Esophagus squamous epithelium (tissue), 5 donors: ENCODE results near the gene COL23A1. TPM values are rescaled to one million over a fixed set of nuclear protein-coding genes. Genes with fewer than 3 reads are reported as not detected.

ENCODE experiments used
- DNase-seq: peaks from one replicate; lab custom pipeline; 2025; lab: John Stamatoyannopoulos, UW
- H3K27ac ChIP-seq, 4 donors: fragments of 200-600 bp; sonication (generic); one replicate each; pipeline ENCODE4 v1.5.1; 2016 to 2019; ENCODE audit warnings: mild to moderate bottlenecking in 1 of 4
- H3K27me3 ChIP-seq, 4 donors: fragments of 200-600 bp; sonication (generic); 1 replicate in 3 of 4; 2 replicates in 1 of 4; pipeline versions ENCODE4 v1.5.1 to v1.6.0; 2017 to 2021; ENCODE audit warnings: antibody characterized with exemption in 1 of 4
- H3K36me3 ChIP-seq, 3 donors: fragments of 200-600 bp; sonication (generic); one replicate each; pipeline ENCODE4 v1.5.1; 2016 to 2019
- H3K4me1 ChIP-seq, 3 donors: fragments of 200-600 bp; sonication (generic); one replicate each; pipeline ENCODE4 v1.5.1; 2017 to 2019
- H3K4me3 ChIP-seq, 4 donors: fragments of 200-600 bp; sonication (generic); 1 replicate in 3 of 4; 2 replicates in 1 of 4; pipeline ENCODE4 v1.5.1; 2016 to 2019; ENCODE audit warnings: mild to moderate bottlenecking in 2 of 4, moderate library complexity in 1 of 4
- H3K9me3 ChIP-seq, 3 donors: fragments of 200-600 bp; sonication (generic); one replicate each; pipeline ENCODE4 v1.5.1; 2016 to 2019
- POLR2A ChIP-seq, 4 donors: fragments of 450-650 bp; IDR thresholded peaks; one replicate each; pipeline ENCODE4 v1.6.1; 2017; ENCODE audit warnings: antibody characterized with exemption in 4 of 4, mild to moderate bottlenecking in 4 of 4, moderate library complexity in 3 of 4
- WGBS, 2 donors: methylation state at CpG; one replicate each; pipeline ENCODE4 v1.1.5; 2018; 5-methylcytosine and 5-hydroxymethylcytosine counted together
- intact Hi-C: fragments of 100-400 bp; cut with DNase I; formaldehyde crosslinking; loops from one replicate; pipeline ENCODE4 v1.15.0; 2022
- total RNA-seq, 4 donors: library from RNA; depleted of rRNA; stranded (reverse); fragments of >200 nt; gene quantifications; one replicate each; pipeline ENCODE4 v1.1.0, GENCODE V29; 2016
- TF ChIP-seq, protein P1 (sequence below), 6 experiments: fragments of 450-650 bp in 4 of 6; fragments of 200-600 bp in 2 of 6; sonication (generic) in 2 of 6; IDR thresholded peaks; one replicate each; pipeline ENCODE4 v1.5.1; 2016 to 2019; ENCODE audit warnings: antibody characterized with exemption in 6 of 6, mild to moderate bottlenecking in 4 of 6, moderate library complexity in 4 of 6
- donor health status: DM: yes; HTN: yes; CAD: no.

Gene COL23A1
- total RNA-seq, 4 donors from 2014 or later: 0.41 to 1.5 (median 0.44) TPM; not detected in 1

DNA sequence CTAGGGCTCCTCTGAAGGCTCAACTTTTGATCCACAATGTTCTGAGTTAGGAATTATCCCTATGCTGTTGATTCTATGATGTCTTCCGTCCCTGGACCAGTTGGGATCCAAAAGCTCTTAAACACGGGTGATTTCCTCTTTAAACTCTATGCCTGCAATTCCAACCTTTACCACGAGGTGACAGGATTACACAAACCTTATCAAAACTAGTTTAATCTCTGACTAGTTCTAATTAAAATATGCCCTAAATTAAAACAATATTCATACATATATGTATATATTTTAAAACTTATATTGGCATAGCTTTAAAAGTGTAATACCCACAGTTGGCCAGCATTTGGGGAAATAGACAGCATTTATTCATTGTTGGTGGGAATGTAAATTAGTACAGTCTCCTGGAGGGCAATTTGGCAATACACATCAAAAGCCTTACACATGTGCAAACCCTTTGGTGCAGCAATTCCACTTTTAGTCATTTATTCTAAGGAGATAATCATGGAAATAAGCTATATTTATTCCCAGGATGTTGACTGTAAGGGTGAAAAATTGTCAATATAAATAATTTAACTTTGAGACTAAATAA is 306.0 kb downstream of the COL23A1 start:
- Histone ChIP-seq H3K27ac (no peak overlapping the region), H3K27me3 (peaks cover 0 to 90% (median 0%) of the 10 kb centered on the region in 4 donors), H3K4me3 (no peak overlapping the region), H3K4me1 (peaks cover 7 to 39% (median 20%) of the 10 kb centered on the region in 3 donors), H3K9me3 (peaks cover 0 to 10% (median 10%) of the 10 kb centered on the region in 3 donors), H3K36me3 (no peaks in the 10 kb centered on the region)
- 47 to 50% methylated on average over 3 of the region's 3 CpGs for WGBS, 2 donors
- intact Hi-C loops: loop anchor here (10.0 kb wide), 2 partner anchors 271 to 301 kb away; no protein-coding TSS in a partner anchor
- DNase-seq: no peak
- TF ChIP-seq, protein P1, sequence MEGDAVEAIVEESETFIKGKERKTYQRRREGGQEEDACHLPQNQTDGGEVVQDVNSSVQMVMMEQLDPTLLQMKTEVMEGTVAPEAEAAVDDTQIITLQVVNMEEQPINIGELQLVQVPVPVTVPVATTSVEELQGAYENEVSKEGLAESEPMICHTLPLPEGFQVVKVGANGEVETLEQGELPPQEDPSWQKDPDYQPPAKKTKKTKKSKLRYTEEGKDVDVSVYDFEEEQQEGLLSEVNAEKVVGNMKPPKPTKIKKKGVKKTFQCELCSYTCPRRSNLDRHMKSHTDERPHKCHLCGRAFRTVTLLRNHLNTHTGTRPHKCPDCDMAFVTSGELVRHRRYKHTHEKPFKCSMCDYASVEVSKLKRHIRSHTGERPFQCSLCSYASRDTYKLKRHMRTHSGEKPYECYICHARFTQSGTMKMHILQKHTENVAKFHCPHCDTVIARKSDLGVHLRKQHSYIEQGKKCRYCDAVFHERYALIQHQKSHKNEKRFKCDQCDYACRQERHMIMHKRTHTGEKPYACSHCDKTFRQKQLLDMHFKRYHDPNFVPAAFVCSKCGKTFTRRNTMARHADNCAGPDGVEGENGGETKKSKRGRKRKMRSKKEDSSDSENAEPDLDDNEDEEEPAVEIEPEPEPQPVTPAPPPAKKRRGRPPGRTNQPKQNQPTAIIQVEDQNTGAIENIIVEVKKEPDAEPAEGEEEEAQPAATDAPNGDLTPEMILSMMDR (IDR thresholded peaks at IDR 0.05): peak in 5 of 6 experiments; percentile 44 to 89 (median 66)
- TF ChIP-seq POLR2A (IDR thresholded peaks at IDR 0.05): no peak

DNA sequence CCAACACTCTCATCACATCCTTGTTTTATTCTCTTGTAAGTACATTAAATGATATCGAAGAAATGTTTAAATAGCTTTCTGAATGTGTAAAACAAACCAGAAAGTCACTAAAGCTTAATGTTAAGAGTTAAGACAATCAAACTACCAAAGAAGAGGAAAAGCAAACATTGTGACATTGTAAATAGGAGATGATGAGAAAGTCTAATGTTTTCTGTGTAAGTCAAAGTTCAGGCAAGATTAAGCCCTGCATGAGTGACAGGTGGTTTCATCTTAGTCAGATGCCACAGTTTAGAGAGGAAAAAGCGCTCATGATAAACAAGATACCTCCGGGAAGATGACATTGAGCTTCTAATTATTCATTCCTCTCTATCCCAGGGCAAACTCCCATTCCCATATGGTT is 306.7 kb downstream of the COL23A1 start:
- intact Hi-C loops: loop anchor here (10.0 kb wide), 2 partner anchors 271 to 301 kb away; no protein-coding TSS in a partner anchor
- peaks cover 0 to 94% (median 0%) of the 10 kb centered on the region in 4 donors for H3K27me3 ChIP-seq
- H3K27ac ChIP-seq: no peak overlapping the region
- H3K9me3 ChIP-seq: peaks cover 0 to 10% (median 10%) of the 10 kb centered on the region in 3 donors
- TF ChIP-seq, protein P1 (IDR thresholded peaks at IDR 0.05): no peak
- no peak for TF ChIP-seq POLR2A (IDR thresholded peaks at IDR 0.05)
- no peaks in the 10 kb centered on the region for H3K36me3 ChIP-seq
- peaks cover 4 to 32% (median 13%) of the 10 kb centered on the region in 3 donors for H3K4me1 ChIP-seq
- no peak for DNase-seq
- WGBS, 2 donors: 86 to 91% methylated on average over 3 of the region's 3 CpGs
- H3K4me3 ChIP-seq: no peak overlapping the region

DNA sequence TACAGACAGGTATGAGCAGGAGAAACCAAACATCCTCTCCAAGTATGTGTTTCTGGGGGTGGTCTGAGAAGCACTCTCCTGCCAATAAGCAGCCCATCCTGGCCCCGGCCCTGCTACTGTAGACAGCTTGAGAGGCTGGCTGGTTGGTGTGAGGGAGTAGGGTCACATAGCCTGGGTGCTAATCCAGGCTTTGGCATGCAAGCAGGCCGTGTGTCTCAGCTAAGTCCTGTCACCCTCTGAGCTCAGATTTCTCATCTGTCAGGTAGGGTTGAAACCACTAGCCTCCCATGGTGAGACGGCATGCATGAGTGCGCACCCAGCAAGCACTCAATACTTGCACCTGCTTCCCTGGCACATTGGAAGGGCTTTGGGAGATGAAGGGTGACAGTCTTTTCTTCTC is 307.8 kb downstream of the COL23A1 start:
- Histone ChIP-seq H3K9me3 (peaks cover 0 to 10% (median 10%) of the 10 kb centered on the region in 3 donors), H3K27ac (no peak overlapping the region), H3K27me3 (peaks cover 0 to 94% (median 0%) of the 10 kb centered on the region in 4 donors), H3K4me3 (no peak overlapping the region), H3K4me1 (peaks cover 0 to 21% (median 7%) of the 10 kb centered on the region in 3 donors), H3K36me3 (no peaks in the 10 kb centered on the region)
- 88 to 89% methylated on average over 3 to 4 of the region's 4 CpGs for WGBS, 2 donors
- intact Hi-C loops: loop anchor here (10.0 kb wide), 2 partner anchors 272 to 302 kb away; no protein-coding TSS in a partner anchor
- TF ChIP-seq POLR2A (IDR thresholded peaks at IDR 0.05): no peak
- TF ChIP-seq, protein P1 (IDR thresholded peaks at IDR 0.05): no peak
- no peak for DNase-seq

DNA sequence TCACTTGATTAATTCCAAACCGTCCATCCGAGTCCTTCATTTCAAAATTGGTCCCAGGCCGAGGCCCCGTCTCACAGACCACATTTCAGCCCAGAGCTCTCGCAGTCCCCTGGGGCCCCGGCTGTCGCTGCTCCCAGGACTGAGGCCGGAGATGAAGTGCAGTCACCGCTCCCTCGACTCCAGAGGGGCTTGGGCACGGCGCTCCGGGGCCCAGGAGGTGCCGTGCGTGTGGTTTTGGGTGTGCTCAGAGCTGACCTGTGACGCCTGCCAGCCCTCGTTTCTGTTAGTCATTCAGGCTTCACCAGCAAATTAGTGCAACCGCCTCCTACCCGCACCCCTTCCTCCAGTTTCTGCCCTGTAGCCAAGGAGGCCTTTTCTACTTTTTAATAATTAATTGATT is 308.9 kb downstream of the COL23A1 start:
- DNase-seq: no peak
- WGBS, 2 donors: 83 to 86% methylated on average over 13 to 17 of the region's 19 CpGs
- intact Hi-C loops: loop anchor here (10.0 kb wide), 2 partner anchors 273 to 303 kb away; no protein-coding TSS in a partner anchor

More for the DNA sequence above, 308.9 kb downstream of the COL23A1 start:
- H3K27me3 ChIP-seq: peaks cover 0 to 94% (median 0%) of the 10 kb centered on the region in 4 donors
- no peaks in the 10 kb centered on the region for H3K36me3 ChIP-seq
- H3K4me1 ChIP-seq: peaks cover 0 to 12% (median 7%) of the 10 kb centered on the region in 3 donors
- peaks cover 0 to 13% (median 11%) of the 10 kb centered on the region in 3 donors for H3K9me3 ChIP-seq
- no peak overlapping the region for H3K4me3 ChIP-seq
- no peak for TF ChIP-seq POLR2A (IDR thresholded peaks at IDR 0.05)
- TF ChIP-seq, protein P1 (IDR thresholded peaks at IDR 0.05): no peak
- H3K27ac ChIP-seq: no peak overlapping the region
